Fibroblast of mammary gland (primary cell): ENCODE measurements around the gene ABITRAM.
"Not testable (repeated sequence)": the region's sequence is repeated elsewhere in the genome, so short reads cannot be mapped to it uniquely, and the experiment has no call there.

Experiments used
- DNase-seq: peaks from one replicate; pipeline ENCODE4 v3.0.0-alpha.2; 2010; ENCODE audit warnings: low read depth
- H3K4me3 ChIP-seq: 2 replicates; pipeline ENCODE4 v1.5.1; 2011; ENCODE audit warnings: low read depth, mild to moderate bottlenecking, low read length, moderate library complexity; ENCODE audit not compliant: control insufficient read depth
- CTCF ChIP-seq: conservative IDR thresholded peaks from 2 replicates; pipeline ENCODE4 v1.5.1; 2011; ENCODE audit warnings: low read depth, low read length, inconsistent platforms; ENCODE audit not compliant: control insufficient read depth, insufficient read depth

The ABITRAM gene

GRCh38 chr9:108967916-108968315 lies 33.7 kb downstream of the ABITRAM start:
- no peak overlapping the region for H3K4me3 ChIP-seq
- no peak for DNase-seq
- no peak for TF ChIP-seq CTCF

- not testable (repeated sequence) for H3K4me3 ChIP-seq, DNase-seq
These were observed 37.2 kb downstream of the ABITRAM start for GRCh38 chr9:108971392-108971791.

- no peak for DNase-seq
- no peak for TF ChIP-seq CTCF
- H3K4me3 ChIP-seq = no peak overlapping the region
These were observed 38.0 kb downstream of the ABITRAM start for GRCh38 chr9:108972186-108972585.

GRCh38 chr9:108972626-108973209 lies 38.5 kb downstream of the ABITRAM start:
- peak; percentile 58 for DNase-seq
- H3K4me3 ChIP-seq = no peak overlapping the region
- TF ChIP-seq CTCF = no peak

GRCh38 chr9:108973895-108974294 lies 39.7 kb downstream of the ABITRAM start:
- no peak for DNase-seq
- no peak for TF ChIP-seq CTCF
- no peak overlapping the region for H3K4me3 ChIP-seq

GRCh38 chr9:108978205-108978604 lies 44.0 kb downstream of the ABITRAM start:
- no peak for TF ChIP-seq CTCF
- DNase-seq = peak; percentile 21
- H3K4me3 ChIP-seq = no peak overlapping the region

GRCh38 chr9:108980893-108981292 lies 46.7 kb downstream of the ABITRAM start:
- H3K4me3 ChIP-seq = no peak overlapping the region
- no peak for DNase-seq
- TF ChIP-seq CTCF = no peak

GRCh38 chr9:108983885-108984284 lies 49.7 kb downstream of the ABITRAM start:
- no peak for TF ChIP-seq CTCF
- no peak for DNase-seq
- no peak overlapping the region for H3K4me3 ChIP-seq
